CD4-positive, alpha-beta T cell treated with Interleukin-15 for 4 hours (primary cell): ENCODE data around the gene MAN2A1.

Experiments used
- DNase-seq: peaks from one replicate; pipeline ENCODE4 v3.0.0-alpha.2; 2020; ENCODE audit warnings: low spot score

Gene MAN2A1

GRCh38 chr5:109681763-109682162 is 8.0 kb upstream of the MAN2A1 start:
- no peak for DNase-seq

- no peak for DNase-seq
Observed at GRCh38 chr5:109682383-109682782, 7.3 kb upstream of the MAN2A1 start.

- no peak for DNase-seq
Observed at GRCh38 chr5:109685916-109686315, 3.8 kb upstream of the MAN2A1 start.

GRCh38 chr5:109688630-109688969 is 1.1 kb upstream of the MAN2A1 start:
- peak; percentile 35 for DNase-seq

- DNase-seq: peak; percentile 73
Observed at GRCh38 chr5:109688970-109689739, 572 bp upstream of the MAN2A1 start.

- peak; percentile 23 for DNase-seq
Observed at GRCh38 chr5:109690242-109690974, 681 bp downstream of the MAN2A1 start.

- peak; percentile 60 for DNase-seq
Observed at GRCh38 chr5:109690975-109691574, 1.3 kb downstream of the MAN2A1 start.

- peak; percentile 43 for DNase-seq
Observed at GRCh38 chr5:109691996-109692395, 2.3 kb downstream of the MAN2A1 start.

- no peak for DNase-seq
Observed at GRCh38 chr5:109692852-109693251, 3.1 kb downstream of the MAN2A1 start.

GRCh38 chr5:109693535-109694400 is 4.0 kb downstream of the MAN2A1 start:
- DNase-seq: no peak

- no peak for DNase-seq
Observed at GRCh38 chr5:109694451-109694891, 4.7 kb downstream of the MAN2A1 start.

- DNase-seq: no peak
Observed at GRCh38 chr5:109695005-109695926, 5.5 kb downstream of the MAN2A1 start.

- no peak for DNase-seq
Observed at GRCh38 chr5:109697339-109697738, 7.6 kb downstream of the MAN2A1 start.

GRCh38 chr5:109700516-109701153 is 10.9 kb downstream of the MAN2A1 start:
- DNase-seq: no peak

GRCh38 chr5:109701252-109701651 is 11.5 kb downstream of the MAN2A1 start:
- DNase-seq: no peak

- DNase-seq: no peak
Observed at GRCh38 chr5:109701792-109702191, 12.1 kb downstream of the MAN2A1 start.

- no peak for DNase-seq
Observed at GRCh38 chr5:109703166-109703565, 13.4 kb downstream of the MAN2A1 start.

GRCh38 chr5:109703829-109704228 is 14.1 kb downstream of the MAN2A1 start:
- no peak for DNase-seq

GRCh38 chr5:109704282-109704952 is 14.7 kb downstream of the MAN2A1 start:
- DNase-seq: no peak

GRCh38 chr5:109705596-109705995 is 15.9 kb downstream of the MAN2A1 start:
- DNase-seq: no peak
